H9 (cell line): ENCODE results near the gene UNC5C. TPM values are rescaled to one million over a fixed set of nuclear protein-coding genes. Genes with fewer than 3 reads are reported as not detected.

ENCODE experiments used
- DNase-seq: peaks from one replicate; pipeline ENCODE4 v3.0.0-alpha.2; 2017
- H2AFZ ChIP-seq: one replicate; pipeline ENCODE4 v1.6.1; 2013; ENCODE audit warnings: mild to moderate bottlenecking, low read length, control low read depth, moderate library complexity
- H2AK5ac ChIP-seq: 2 replicates; pipeline ENCODE4 v1.6.1; 2013; ENCODE audit warnings: low read length, control low read depth, mixed read lengths; ENCODE audit not compliant: insufficient read length
- H2BK120ac ChIP-seq: one replicate; pipeline ENCODE4 v1.6.1; 2013; ENCODE audit warnings: low read depth, mild to moderate bottlenecking, low read length, control low read depth, inconsistent platforms; ENCODE audit not compliant: poor library complexity, severe bottlenecking
- H2BK12ac ChIP-seq: 2 replicates; pipeline ENCODE4 v1.6.1; 2013; ENCODE audit warnings: low read length, control low read depth, mixed read lengths, low read depth; ENCODE audit not compliant: insufficient read length
- H2BK15ac ChIP-seq: 2 replicates; pipeline ENCODE4 v1.6.1; 2013; ENCODE audit warnings: low read depth, low read length, control low read depth
- H2BK20ac ChIP-seq: one replicate; pipeline ENCODE4 v1.6.1; 2013; ENCODE audit warnings: low read depth, mild to moderate bottlenecking, low read length, control low read depth, inconsistent platforms; ENCODE audit not compliant: poor library complexity, severe bottlenecking
- H2BK5ac ChIP-seq: 2 replicates; pipeline ENCODE4 v1.6.1; 2013; ENCODE audit warnings: low read length, control low read depth, mixed read lengths; ENCODE audit not compliant: insufficient read length
- H3K14ac ChIP-seq: 2 replicates; pipeline ENCODE4 v1.6.1; 2013; ENCODE audit warnings: low read length, control low read depth; ENCODE audit not compliant: insufficient read depth
- H3K18ac ChIP-seq: 2 replicates; pipeline ENCODE4 v1.6.1; 2013; ENCODE audit warnings: low read depth, mild to moderate bottlenecking, mixed read lengths, low read length, control low read depth; ENCODE audit not compliant: insufficient read length
- H3K23ac ChIP-seq: 2 replicates; pipeline ENCODE4 v1.6.1; 2013; ENCODE audit warnings: low read length, control low read depth, mixed read lengths, low read depth; ENCODE audit not compliant: insufficient read length
- H3K23me2 ChIP-seq: 2 replicates; pipeline ENCODE4 v1.6.1; 2013; ENCODE audit warnings: low read depth, mild to moderate bottlenecking, mixed read lengths, low read length, control low read depth; ENCODE audit not compliant: insufficient read length, poor library complexity, severe bottlenecking
- H3K27ac ChIP-seq: 2 replicates; pipeline ENCODE4 v1.5.1; 2013; ENCODE audit warnings: low read length, control low read depth, mixed read lengths, low read depth; ENCODE audit not compliant: insufficient read length
- H3K27me3 ChIP-seq: 2 replicates; pipeline ENCODE4 v1.6.1; 2013; ENCODE audit warnings: low read length, control low read depth, inconsistent platforms; ENCODE audit not compliant: insufficient read depth
- H3K4ac ChIP-seq: 2 replicates; pipeline ENCODE4 v1.6.1; 2013; ENCODE audit warnings: low read depth, mild to moderate bottlenecking, control low read depth, inconsistent platforms, low read length, moderate library complexity
- H3K4me1 ChIP-seq: 2 replicates; pipeline ENCODE4 v1.6.1; 2013; ENCODE audit warnings: low read length, control low read depth, inconsistent platforms; ENCODE audit not compliant: insufficient read depth
- H3K4me2 ChIP-seq: 2 replicates; pipeline ENCODE4 v1.6.1; 2013; ENCODE audit warnings: low read length, control low read depth, mixed read lengths; ENCODE audit not compliant: insufficient read length, insufficient read depth
- H3K56ac ChIP-seq: 2 replicates; pipeline ENCODE4 v1.6.1; 2013; ENCODE audit warnings: low read depth, mild to moderate bottlenecking, mixed read lengths, low read length, control low read depth; ENCODE audit not compliant: insufficient read length
- H3K79me1 ChIP-seq: 2 replicates; pipeline ENCODE4 v1.6.1; 2013; ENCODE audit warnings: low read depth, mild to moderate bottlenecking, moderate library complexity, low read length, control low read depth, inconsistent platforms; ENCODE audit not compliant: insufficient read depth, poor library complexity, severe bottlenecking
- H3K79me2 ChIP-seq: 2 replicates; pipeline ENCODE4 v1.6.1; 2013; ENCODE audit warnings: low read length, control low read depth, inconsistent platforms; ENCODE audit not compliant: insufficient read depth
- H3K9ac ChIP-seq: 2 replicates; pipeline ENCODE4 v1.6.1; 2013; ENCODE audit warnings: low read length, control low read depth, mixed read lengths; ENCODE audit not compliant: insufficient read length; ENCODE audit errors: extremely low read depth
- H3K9me3 ChIP-seq: one replicate; pipeline ENCODE4 v1.6.1; 2013; ENCODE audit warnings: low read depth, low read length, inconsistent platforms; ENCODE audit not compliant: control insufficient read depth
- H3T11ph ChIP-seq: one replicate; pipeline ENCODE4 v1.6.1; 2013; ENCODE audit warnings: mild to moderate bottlenecking, low read length, control low read depth, inconsistent platforms
- H4K20me1 ChIP-seq: one replicate; pipeline ENCODE4 v1.6.1; 2013; ENCODE audit not compliant: control insufficient read depth, insufficient read length, insufficient read depth
- H4K5ac ChIP-seq: 2 replicates; pipeline ENCODE4 v1.6.1; 2013; ENCODE audit warnings: low read depth, mild to moderate bottlenecking, mixed read lengths, low read length, control low read depth; ENCODE audit not compliant: insufficient read length
- H4K8ac ChIP-seq: replicated peaks from 2 replicates; pipeline ENCODE4 v1.6.1; 2013; ENCODE audit warnings: low read length, control low read depth, mixed read lengths, low read depth; ENCODE audit not compliant: insufficient read length
- H4K91ac ChIP-seq: 2 replicates; pipeline ENCODE4 v1.6.1; 2013; ENCODE audit warnings: low read depth, mild to moderate bottlenecking, moderate library complexity, mixed read lengths, low read length, control low read depth; ENCODE audit not compliant: insufficient read length
- H3K27ac Mint-ChIP-seq, 3 experiments: 2 replicates in 2 of 3; 3 replicates in 1 of 3; pipeline ENCODE4 v1.8.0; 2020 to 2021; ENCODE audit warnings: mixed read lengths in 3 of 3, mild to moderate bottlenecking in 1 of 3, moderate library complexity in 1 of 3
- H3K27me3 Mint-ChIP-seq: 2 replicates; pipeline ENCODE4 v1.8.0; 2021; ENCODE audit warnings: low read depth, mild to moderate bottlenecking, moderate library complexity, mixed read lengths
- H3K36me3 Mint-ChIP-seq, 3 experiments: 2 replicates in 2 of 3; 3 replicates in 1 of 3; pipeline ENCODE4 v1.8.0; 2020 to 2021; ENCODE audit warnings: low read depth in 3 of 3, mixed read lengths in 3 of 3; ENCODE audit not compliant: insufficient read depth in 1 of 3
- H3K4me1 Mint-ChIP-seq, 2 experiments: 2 replicates each; pipeline ENCODE4 v1.8.0; 2020; ENCODE audit warnings: mixed read lengths in 2 of 2
- H3K4me3 Mint-ChIP-seq, 2 experiments: 2 replicates in 1 of 2; 3 replicates in 1 of 2; pipeline ENCODE4 v1.8.0; 2020 to 2021; ENCODE audit warnings: mild to moderate bottlenecking in 2 of 2, mixed read lengths in 2 of 2, moderate library complexity in 1 of 2
- H3K9me3 Mint-ChIP-seq, 2 experiments: 2 replicates in 1 of 2; 3 replicates in 1 of 2; pipeline ENCODE4 v1.8.0; 2020; ENCODE audit warnings: mild to moderate bottlenecking in 2 of 2, mixed read lengths in 2 of 2, moderate library complexity in 1 of 2
- WGBS: extraction: QIAGEN DNeasy Blood & Tissue Kit; methylation state at CpG from one replicate; pipeline ENCODE4 v1.1.7; 2013; ENCODE audit warnings: missing lambda C conversion rate, low lambda C conversion rate, mixed read lengths; ENCODE audit not compliant: insufficient read length; ENCODE audit errors: extremely low coverage; 5-methylcytosine and 5-hydroxymethylcytosine counted together
- total RNA-seq: library from RNA; stranded (reverse); gene quantifications from 2 replicates; pipeline ENCODE4 v1.2.1, GENCODE V29; 2021
- TF ChIP-seq, protein P1 (sequence below): fragments of 200-600 bp; sonication (generic); conservative IDR thresholded peaks from 3 replicates; pipeline ENCODE4 v1.8.0; 2021; ENCODE audit warnings: antibody characterized with exemption, mild to moderate bottlenecking

UNC5C gene
- total RNA-seq, 1 experiment from 2014 or later = not detected

DNA sequence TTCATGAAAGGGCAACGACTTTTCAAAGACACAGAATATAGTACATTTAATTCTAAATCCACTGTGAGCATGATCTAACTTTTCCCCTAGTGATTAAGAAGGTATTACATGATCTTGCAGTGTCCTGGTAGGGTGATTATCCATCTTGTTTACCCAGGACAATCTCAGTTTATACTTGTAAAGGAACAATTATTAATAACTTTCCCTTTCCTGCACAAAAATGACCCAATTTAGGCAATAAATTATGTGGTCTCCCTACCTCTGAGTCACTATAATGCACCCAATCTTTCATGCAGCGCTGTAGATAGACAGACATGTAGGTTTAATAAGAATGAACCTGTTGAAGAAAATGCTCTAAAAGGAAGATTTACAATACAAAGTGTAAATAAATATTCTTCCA, 22.7 kb downstream of the UNC5C start:
- no CpG with 5 or more reads among the region's 2 CpGs for WGBS
- H3K27me3 ChIP-seq = no peaks in the 10 kb centered on the region
- no peak overlapping the region for H2BK120ac ChIP-seq
- no peak overlapping the region for H2AK5ac ChIP-seq
- H2BK15ac ChIP-seq = no peak overlapping the region
- H3K36me3 Mint-ChIP-seq = no peaks in the 10 kb centered on the region
- no peak overlapping the region for H2BK5ac ChIP-seq
- no peaks in the 10 kb centered on the region for H3K9me3 ChIP-seq
- no peak overlapping the region for H2AFZ ChIP-seq
- no peaks in the 10 kb centered on the region; a peak in 1 of 5 replicates for H3K9me3 Mint-ChIP-seq
- H3K14ac ChIP-seq = no peak overlapping the region
- H2BK20ac ChIP-seq = no peak overlapping the region
- no peak overlapping the region for H2BK12ac ChIP-seq
- no peak overlapping the region for H3K27ac Mint-ChIP-seq
- no peak overlapping the region for H3K56ac ChIP-seq
- no peak for DNase-seq
- H4K20me1 ChIP-seq = no peaks in the 10 kb centered on the region
- peaks cover 4 to 8% of the 10 kb centered on the region in 2 experiments for H3K4me1 Mint-ChIP-seq
- no peaks in the 10 kb centered on the region for H3K79me1 ChIP-seq
- H4K5ac ChIP-seq = no peak overlapping the region
- H3K23ac ChIP-seq = no peak overlapping the region
- no peaks in the 10 kb centered on the region for H3K79me2 ChIP-seq
- no peak overlapping the region for H3K4me2 ChIP-seq
- H3K4ac ChIP-seq = no peak overlapping the region
- no peak overlapping the region for H4K91ac ChIP-seq
- H3K4me3 Mint-ChIP-seq = no peak overlapping the region
- no peak overlapping the region for H3K9ac ChIP-seq
- no peaks in the 10 kb centered on the region for H3K23me2 ChIP-seq
- H3K4me1 ChIP-seq = no peaks in the 10 kb centered on the region; the same call in 1 of the 2 replicates
- no peaks in the 10 kb centered on the region for H3K27me3 Mint-ChIP-seq
- no peak overlapping the region for H4K8ac ChIP-seq
- TF ChIP-seq, protein P1, sequence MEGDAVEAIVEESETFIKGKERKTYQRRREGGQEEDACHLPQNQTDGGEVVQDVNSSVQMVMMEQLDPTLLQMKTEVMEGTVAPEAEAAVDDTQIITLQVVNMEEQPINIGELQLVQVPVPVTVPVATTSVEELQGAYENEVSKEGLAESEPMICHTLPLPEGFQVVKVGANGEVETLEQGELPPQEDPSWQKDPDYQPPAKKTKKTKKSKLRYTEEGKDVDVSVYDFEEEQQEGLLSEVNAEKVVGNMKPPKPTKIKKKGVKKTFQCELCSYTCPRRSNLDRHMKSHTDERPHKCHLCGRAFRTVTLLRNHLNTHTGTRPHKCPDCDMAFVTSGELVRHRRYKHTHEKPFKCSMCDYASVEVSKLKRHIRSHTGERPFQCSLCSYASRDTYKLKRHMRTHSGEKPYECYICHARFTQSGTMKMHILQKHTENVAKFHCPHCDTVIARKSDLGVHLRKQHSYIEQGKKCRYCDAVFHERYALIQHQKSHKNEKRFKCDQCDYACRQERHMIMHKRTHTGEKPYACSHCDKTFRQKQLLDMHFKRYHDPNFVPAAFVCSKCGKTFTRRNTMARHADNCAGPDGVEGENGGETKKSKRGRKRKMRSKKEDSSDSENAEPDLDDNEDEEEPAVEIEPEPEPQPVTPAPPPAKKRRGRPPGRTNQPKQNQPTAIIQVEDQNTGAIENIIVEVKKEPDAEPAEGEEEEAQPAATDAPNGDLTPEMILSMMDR = no peak
- H3T11ph ChIP-seq = no peak overlapping the region
- H3K18ac ChIP-seq = no peak overlapping the region
- H3K27ac ChIP-seq = no peak overlapping the region
